Lower lobe of right lung (tissue), 2 donors: Measurements from ENCODE around the gene OR52I2. TPM values are rescaled to one million over a fixed set of nuclear protein-coding genes. Genes with fewer than 3 reads are reported as not detected.

Experiments
- ATAC-seq, 2 donors: fragments of 200-7000 bp; cut with Tn5 transposase; one replicate each; pipeline ENCODE4 v1.9.1; 2020 to 2022; ENCODE audit warnings: mild to moderate bottlenecking in 2 of 2, moderate library complexity in 2 of 2
- DNase-seq: peaks from one replicate; pipeline ENCODE4 v3.0.0-alpha.2; 2020
- H3K27ac ChIP-seq: fragments of 200-600 bp; one replicate; pipeline ENCODE4 v1.8.0; 2022
- H3K27me3 ChIP-seq: fragments of 200-600 bp; one replicate; pipeline ENCODE4 v1.8.0; 2022; ENCODE audit warnings: low read depth
- H3K36me3 ChIP-seq: fragments of 200-600 bp; one replicate; pipeline ENCODE4 v1.8.0; 2022; ENCODE audit warnings: mild to moderate bottlenecking
- H3K4me1 ChIP-seq: fragments of 200-600 bp; one replicate; pipeline ENCODE4 v1.8.0; 2022
- H3K4me3 ChIP-seq: fragments of 200-600 bp; one replicate; pipeline ENCODE4 v1.8.0; 2022; ENCODE audit warnings: mild to moderate bottlenecking
- H3K9me3 ChIP-seq: fragments of 200-600 bp; one replicate; pipeline ENCODE4 v1.8.0; 2022
- intact Hi-C: fragments of 100-400 bp; cut with DNase I; formaldehyde crosslinking; loops from one replicate; pipeline ENCODE4 v1.11.0; 2022
- total RNA-seq: library from RNA; stranded (reverse); fragmentation: NEBNext Ultra II Directional; extraction: Animal tissue kit (Norgen Biotek cat#: 25700); gene quantifications from one replicate; pipeline ENCODE4 v1.2.1, GENCODE V29; 2021
- TF ChIP-seq, protein P1 (sequence below): fragments of 200-600 bp; IDR thresholded peaks from one replicate; pipeline ENCODE4 v1.8.0; 2022; ENCODE audit warnings: antibody characterized with exemption, mild to moderate bottlenecking
- donor health status: DM: no; HTN: yes; CAD: no; lungs with severe emphysema.

The OR52I2 gene
- total RNA-seq, 1 donor from 2014 or later, result not detected

DNA sequence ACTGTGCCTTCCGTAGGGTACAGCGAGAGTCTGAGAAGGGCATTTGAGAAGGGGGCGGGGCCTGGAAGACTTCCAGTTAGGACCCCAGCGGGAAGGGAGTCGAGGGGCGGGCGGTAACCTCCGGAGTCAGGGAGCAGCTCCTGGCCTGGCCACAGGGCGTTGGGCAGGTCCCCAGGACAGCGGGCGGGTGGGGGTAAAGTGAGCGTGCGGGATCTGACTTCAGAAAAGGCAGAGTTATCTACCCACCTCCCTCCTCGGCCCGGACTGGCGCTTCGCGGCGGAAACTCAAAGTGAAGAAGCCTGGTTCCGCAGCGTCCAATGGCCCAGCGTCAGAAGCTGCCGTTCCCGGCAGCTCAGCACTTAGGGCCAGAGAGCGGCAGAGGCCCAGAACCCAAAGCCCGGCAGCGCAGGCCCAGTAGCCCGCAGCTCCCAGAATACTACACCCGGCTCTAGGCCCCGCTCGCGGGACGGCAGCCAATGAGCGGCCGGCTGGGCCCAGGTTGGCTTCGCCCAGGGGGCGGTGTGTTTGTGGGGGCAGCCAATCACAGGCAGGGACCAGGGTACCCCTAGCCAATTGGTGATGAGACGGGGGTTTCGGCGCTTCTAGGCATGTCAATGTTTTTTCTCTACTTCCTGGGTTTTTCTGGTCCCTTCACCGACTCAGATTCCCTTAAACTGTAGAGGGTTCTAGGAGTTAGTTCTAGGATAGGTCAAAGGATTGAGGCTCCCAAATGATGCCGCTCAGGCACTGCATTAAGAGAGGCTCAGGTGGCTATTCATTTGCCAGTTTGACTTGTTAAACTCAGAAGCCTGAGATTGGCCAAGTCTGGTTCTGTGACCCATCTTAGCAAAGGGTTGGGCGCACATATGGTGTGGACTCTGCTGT, 26.5 kb downstream of the OR52I2 start, which contains the start of gene TRIM68:
Gene TRIM68 (minus strand): TSS at position 451 of the 886 bp plus-strand sequence. CDS start 2,727 bp downstream, outside the sequence.
- intact Hi-C loops, result no loop called here
- ATAC-seq, result peak; percentile 100
- H3K4me3 ChIP-seq, result peak within 1 kb of the TSS; percentile 75
- H3K36me3 ChIP-seq, result peaks cover 23% of the 10 kb centered on the region
- H3K27ac ChIP-seq, result peak within 1 kb of the TSS; percentile 90
- peaks cover 20% of the 10 kb centered on the region for H3K4me1 ChIP-seq
- no peaks in the 10 kb centered on the region for H3K27me3 ChIP-seq
- DNase-seq, result peak; percentile 97
- no peaks in the 10 kb centered on the region for H3K9me3 ChIP-seq
- TF ChIP-seq, protein P1, sequence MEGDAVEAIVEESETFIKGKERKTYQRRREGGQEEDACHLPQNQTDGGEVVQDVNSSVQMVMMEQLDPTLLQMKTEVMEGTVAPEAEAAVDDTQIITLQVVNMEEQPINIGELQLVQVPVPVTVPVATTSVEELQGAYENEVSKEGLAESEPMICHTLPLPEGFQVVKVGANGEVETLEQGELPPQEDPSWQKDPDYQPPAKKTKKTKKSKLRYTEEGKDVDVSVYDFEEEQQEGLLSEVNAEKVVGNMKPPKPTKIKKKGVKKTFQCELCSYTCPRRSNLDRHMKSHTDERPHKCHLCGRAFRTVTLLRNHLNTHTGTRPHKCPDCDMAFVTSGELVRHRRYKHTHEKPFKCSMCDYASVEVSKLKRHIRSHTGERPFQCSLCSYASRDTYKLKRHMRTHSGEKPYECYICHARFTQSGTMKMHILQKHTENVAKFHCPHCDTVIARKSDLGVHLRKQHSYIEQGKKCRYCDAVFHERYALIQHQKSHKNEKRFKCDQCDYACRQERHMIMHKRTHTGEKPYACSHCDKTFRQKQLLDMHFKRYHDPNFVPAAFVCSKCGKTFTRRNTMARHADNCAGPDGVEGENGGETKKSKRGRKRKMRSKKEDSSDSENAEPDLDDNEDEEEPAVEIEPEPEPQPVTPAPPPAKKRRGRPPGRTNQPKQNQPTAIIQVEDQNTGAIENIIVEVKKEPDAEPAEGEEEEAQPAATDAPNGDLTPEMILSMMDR, result no peak

DNA sequence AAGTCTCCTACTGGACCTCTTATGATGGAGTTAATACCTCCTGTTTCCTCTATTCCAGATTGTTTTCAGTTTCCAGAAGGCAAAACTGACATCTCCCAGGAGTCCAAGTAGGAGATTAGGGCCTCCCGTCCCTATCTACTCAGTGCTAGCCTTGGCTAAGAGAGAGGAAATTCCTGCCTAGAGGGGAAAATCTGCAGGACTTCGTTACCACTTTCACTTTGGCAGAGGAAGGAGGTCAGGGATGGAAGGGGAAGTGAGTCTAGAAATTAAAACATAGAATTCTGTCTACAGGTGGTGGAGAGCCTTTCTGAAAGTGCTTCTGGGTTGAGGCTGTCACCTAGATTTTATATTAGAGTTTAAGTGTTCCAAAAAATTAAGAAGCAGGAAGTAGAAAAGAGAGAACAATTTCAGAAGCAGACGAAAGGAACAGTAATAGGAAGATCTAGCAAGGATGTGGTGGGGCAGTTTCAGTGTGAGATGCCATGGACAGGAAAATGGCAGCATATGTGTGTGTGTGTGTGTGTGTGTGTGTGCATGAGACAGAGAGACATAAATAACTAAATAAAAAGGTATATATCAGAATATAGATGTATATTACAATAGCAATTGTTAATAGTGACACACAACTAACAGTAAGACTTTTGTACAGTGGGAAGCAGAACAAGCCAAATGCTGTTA, 28.9 kb downstream of the OR52I2 start:
- ATAC-seq, result no peak
- Histone ChIP-seq H3K4me1 (peaks cover 20% of the 10 kb centered on the region), H3K27ac (peak overlapping the region; percentile 50), H3K27me3 (no peaks in the 10 kb centered on the region), H3K36me3 (no peaks in the 10 kb centered on the region), H3K9me3 (no peaks in the 10 kb centered on the region), H3K4me3 (peak overlapping the region; percentile 20)
- TF ChIP-seq, protein P1, result no peak
- intact Hi-C loops, result no loop called here
- no peak for DNase-seq

DNA sequence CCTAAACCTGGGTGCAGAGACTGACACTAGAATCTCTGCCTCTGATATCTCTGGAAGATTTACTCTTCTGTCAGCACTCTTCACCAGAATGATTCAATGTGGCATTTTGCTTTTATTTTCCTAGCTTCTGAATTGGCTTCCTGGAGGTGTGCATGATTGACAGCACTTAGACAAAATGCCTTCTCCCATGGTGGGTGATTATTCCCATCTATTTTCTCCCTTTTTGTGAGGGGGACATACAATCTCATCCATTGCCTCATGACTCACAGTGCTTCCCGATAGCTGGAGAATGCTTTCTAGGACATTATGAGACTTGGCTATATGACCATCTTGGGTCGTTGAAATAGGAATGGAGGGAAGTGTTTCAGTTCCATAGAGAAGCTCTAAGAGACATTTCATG, 30.4 kb downstream of the OR52I2 start:
- no peak for DNase-seq
- ATAC-seq, result no peak
- peaks cover 9% of the 10 kb centered on the region for H3K4me1 ChIP-seq
- H3K4me3 ChIP-seq, result no peak overlapping the region
- H3K36me3 ChIP-seq, result no peaks in the 10 kb centered on the region
- H3K27me3 ChIP-seq, result no peaks in the 10 kb centered on the region
- intact Hi-C loops, result no loop called here
- no peak overlapping the region for H3K27ac ChIP-seq
- TF ChIP-seq, protein P1, result no peak
- H3K9me3 ChIP-seq, result no peaks in the 10 kb centered on the region

DNA sequence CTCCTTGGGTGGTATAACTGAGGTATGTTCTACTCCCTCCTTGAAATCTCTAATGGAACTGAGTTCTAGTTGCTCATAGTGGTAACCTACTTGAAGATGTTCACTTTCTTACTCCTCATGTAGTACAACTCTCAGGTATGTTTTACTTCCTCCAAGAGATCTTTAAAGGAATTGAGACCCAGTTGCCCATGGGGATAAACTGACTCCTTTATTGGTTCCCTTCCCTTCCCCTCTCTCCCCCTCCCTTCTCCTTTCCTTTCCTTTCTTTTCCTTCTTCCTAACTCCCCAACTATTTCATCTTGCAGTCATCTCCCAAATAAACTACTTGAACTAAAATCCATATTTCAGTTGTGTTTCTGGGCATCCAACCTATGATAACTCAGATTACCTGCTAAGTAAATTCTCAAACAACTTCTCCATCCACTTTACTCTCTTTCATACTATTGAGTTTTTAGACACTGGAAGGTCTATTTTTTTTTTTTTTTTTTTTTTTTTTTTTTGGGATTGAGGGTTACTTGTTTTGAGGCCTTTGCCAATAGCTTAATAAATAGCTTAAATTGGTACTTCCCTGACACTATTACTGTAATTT, 34.4 kb downstream of the OR52I2 start:
- Histone ChIP-seq H3K9me3 (no peaks in the 10 kb centered on the region), H3K27ac (no peak overlapping the region), H3K4me1 (no peaks in the 10 kb centered on the region), H3K4me3 (no peak overlapping the region), H3K36me3 (no peaks in the 10 kb centered on the region), H3K27me3 (no peaks in the 10 kb centered on the region)
- DNase-seq, result no peak
- no peak for ATAC-seq
- intact Hi-C loops, result no loop called here
- TF ChIP-seq, protein P1, result no peak

DNA sequence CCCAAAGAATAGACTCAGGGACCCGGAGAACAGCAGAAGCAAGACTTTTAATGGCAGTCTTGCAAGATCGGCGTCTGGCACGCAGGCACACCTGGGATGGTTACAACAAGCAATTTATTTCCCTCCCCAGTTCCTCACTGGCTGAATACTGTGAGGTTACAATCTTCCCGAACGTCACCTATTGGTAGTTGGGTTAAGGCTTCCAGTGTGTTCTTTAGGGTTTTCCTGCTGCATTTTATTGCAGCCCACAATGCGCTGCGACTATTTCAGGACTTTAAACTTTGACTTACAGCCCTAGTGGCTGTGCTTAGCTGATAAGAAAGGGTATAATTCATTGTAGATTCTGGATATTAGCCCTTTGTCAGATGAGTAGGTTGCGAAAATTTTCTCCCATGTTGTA, 38.0 kb downstream of the OR52I2 start:
- intact Hi-C loops, result no loop called here
- H3K4me3 ChIP-seq, result no peak overlapping the region
- no peaks in the 10 kb centered on the region for H3K27me3 ChIP-seq
- TF ChIP-seq, protein P1, result no peak
- H3K27ac ChIP-seq, result no peak overlapping the region
- H3K36me3 ChIP-seq, result no peaks in the 10 kb centered on the region
- H3K9me3 ChIP-seq, result no peaks in the 10 kb centered on the region
- H3K4me1 ChIP-seq, result no peaks in the 10 kb centered on the region
- DNase-seq (no peak), ATAC-seq (no peak)
